Measurements from ENCODE around the gene ARHGEF1.

Gene ARHGEF1

GRCh38 chr19:41876847-41877832, 5.8 kb upstream of the ARHGEF1 start, which contains the start of gene CD79A:
TSS of gene CD79A (plus strand) at chr19:41877279. CDS start at chr19:41877305, 26 bp downstream.
- H3K9me3 ChIP-seq (ENCODE audit: severe bottlenecking), result no peaks in the 10 kb centered on the region
- DNase-seq, result no peak
- H3K27ac ChIP-seq, result no peak within 1 kb of the TSS
- H3K36me3 ChIP-seq, result peaks cover 9% of the 10 kb centered on the region
- H3K4me3 ChIP-seq (ENCODE audit: low read depth, low read length), result no peak within 1 kb of the TSS
- TF ChIP-seq CTCF (IDR thresholded peaks at IDR 0.05; ENCODE audit: low read depth, low read length), result no peak
- no peaks in the 10 kb centered on the region for H3K27me3 ChIP-seq (ENCODE audit: insufficient read depth, low read depth, severe bottlenecking)

- DNase-seq, result no peak
- no peaks in the 10 kb centered on the region for H3K27me3 ChIP-seq (ENCODE audit: insufficient read depth, low read depth, severe bottlenecking)
- H3K4me3 ChIP-seq (ENCODE audit: low read depth, low read length), result no peak overlapping the region
- H3K27ac ChIP-seq, result no peak overlapping the region
- no peaks in the 10 kb centered on the region; the same call in 1 of the 2 replicates for H3K36me3 ChIP-seq
- H3K9me3 ChIP-seq (ENCODE audit: severe bottlenecking), result no peaks in the 10 kb centered on the region
- no peak for TF ChIP-seq CTCF (IDR thresholded peaks at IDR 0.05; ENCODE audit: low read depth, low read length)
Measured at GRCh38 chr19:41877916-41878905, 4.8 kb upstream of the ARHGEF1 start.

DNA sequence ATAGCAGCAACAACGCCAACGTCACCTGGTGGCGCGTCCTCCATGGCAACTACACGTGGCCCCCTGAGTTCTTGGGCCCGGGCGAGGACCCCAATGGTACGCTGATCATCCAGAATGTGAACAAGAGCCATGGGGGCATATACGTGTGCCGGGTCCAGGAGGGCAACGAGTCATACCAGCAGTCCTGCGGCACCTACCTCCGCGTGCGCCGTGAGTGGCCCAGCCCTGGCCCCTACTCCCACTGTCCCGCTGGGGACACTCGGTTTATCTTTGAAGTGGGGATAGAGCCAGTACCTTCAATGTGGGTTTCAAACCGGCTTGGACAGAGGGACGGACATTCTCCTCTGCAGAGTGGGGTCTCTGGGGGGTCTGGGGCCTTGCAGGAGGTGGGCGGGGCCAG, 3.9 kb upstream of the ARHGEF1 start:
- no peak for DNase-seq
- H3K36me3 ChIP-seq, result no peaks in the 10 kb centered on the region
- no peak overlapping the region for H3K4me3 ChIP-seq (ENCODE audit: low read depth, low read length)
- TF ChIP-seq CTCF (IDR thresholded peaks at IDR 0.05; ENCODE audit: low read depth, low read length), result no peak
- H3K27me3 ChIP-seq (ENCODE audit: insufficient read depth, low read depth, severe bottlenecking), result no peaks in the 10 kb centered on the region
- H3K27ac ChIP-seq, result no peak overlapping the region
- no peaks in the 10 kb centered on the region for H3K9me3 ChIP-seq (ENCODE audit: severe bottlenecking)

- TF ChIP-seq CTCF (IDR thresholded peaks at IDR 0.05; ENCODE audit: low read depth, low read length), result no peak
- no peaks in the 10 kb centered on the region for H3K9me3 ChIP-seq (ENCODE audit: severe bottlenecking)
- H3K27me3 ChIP-seq (ENCODE audit: insufficient read depth, low read depth, severe bottlenecking), result no peaks in the 10 kb centered on the region
- H3K4me3 ChIP-seq (ENCODE audit: low read depth, low read length), result no peak overlapping the region
- no peak overlapping the region for H3K27ac ChIP-seq
- H3K36me3 ChIP-seq, result no peaks in the 10 kb centered on the region
- DNase-seq, result no peak
Measured at GRCh38 chr19:41879670-41880328, 3.2 kb upstream of the ARHGEF1 start.

DNA sequence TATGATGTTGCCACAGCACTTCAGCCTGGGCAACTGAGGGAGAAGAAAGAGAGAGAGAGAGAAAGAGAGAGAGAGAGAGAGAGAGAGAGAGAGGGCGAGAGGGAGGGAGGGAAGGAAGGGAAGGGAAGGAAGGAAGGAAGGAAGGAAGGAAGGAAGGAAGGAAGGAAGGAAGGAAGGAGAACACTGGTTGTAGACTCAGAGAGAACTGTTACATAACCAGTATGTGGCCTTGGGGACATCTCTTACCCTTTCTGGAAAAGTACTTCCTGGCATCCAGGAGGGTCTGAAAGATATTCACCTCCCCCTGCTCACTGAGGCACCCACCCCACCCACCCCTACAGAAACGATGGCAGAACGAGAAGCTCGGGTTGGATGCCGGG, 2.7 kb upstream of the ARHGEF1 start:
- H3K27me3 ChIP-seq (ENCODE audit: insufficient read depth, low read depth, severe bottlenecking), result no peaks in the 10 kb centered on the region
- H3K36me3 ChIP-seq, result no peaks in the 10 kb centered on the region
- H3K4me3 ChIP-seq (ENCODE audit: low read depth, low read length), result no peak overlapping the region
- no peak overlapping the region for H3K27ac ChIP-seq
- no peak for TF ChIP-seq CTCF (IDR thresholded peaks at IDR 0.05; ENCODE audit: low read depth, low read length)
- DNase-seq, result no peak
- H3K9me3 ChIP-seq (ENCODE audit: severe bottlenecking), result no peaks in the 10 kb centered on the region

Data from WERI-Rb-1 (cell line).